Neuronal stem cell (in vitro differentiated cells): ENCODE measurements around the gene ABCA12.
A peak's percentile ranks its signal among the peaks of the same experiment; 100 is the strongest.

ENCODE experiments used
- DNase-seq: peaks from one replicate; pipeline ENCODE4 v3.0.0-alpha.2; 2013; ENCODE audit warnings: low spot score
- H2AFZ ChIP-seq: one replicate; pipeline ENCODE4 v1.6.1; 2013; ENCODE audit warnings: mild to moderate bottlenecking, low read length, inconsistent platforms
- H2AK5ac ChIP-seq: 2 replicates; pipeline ENCODE4 v1.6.1; 2013; ENCODE audit warnings: low read depth, mild to moderate bottlenecking, inconsistent platforms, low read length, moderate library complexity, mixed read lengths
- H2BK120ac ChIP-seq: 2 replicates; pipeline ENCODE4 v1.6.1; 2013; ENCODE audit warnings: low read depth, mild to moderate bottlenecking, inconsistent platforms, low read length, moderate library complexity, mixed read lengths
- H2BK12ac ChIP-seq: one replicate; pipeline ENCODE4 v1.6.1; 2013; ENCODE audit warnings: low read length, inconsistent platforms
- H2BK15ac ChIP-seq: 2 replicates; pipeline ENCODE4 v1.6.1; 2013; ENCODE audit warnings: mild to moderate bottlenecking, low read length, inconsistent platforms, mixed read lengths
- H2BK5ac ChIP-seq: one replicate; pipeline ENCODE4 v1.6.1; 2013; ENCODE audit warnings: inconsistent platforms, mild to moderate bottlenecking, low read length, moderate library complexity
- H3K14ac ChIP-seq: one replicate; pipeline ENCODE4 v1.6.1; 2013; ENCODE audit warnings: low read length, inconsistent platforms
- H3K18ac ChIP-seq: 2 replicates; pipeline ENCODE4 v1.6.1; 2013; ENCODE audit warnings: low read length, inconsistent platforms
- H3K23ac ChIP-seq: 2 replicates; pipeline ENCODE4 v1.6.1; 2013; ENCODE audit warnings: low read depth, mild to moderate bottlenecking, mixed read lengths, low read length, inconsistent platforms; ENCODE audit not compliant: poor library complexity
- H3K27ac ChIP-seq: replicated peaks from 3 replicates; pipeline ENCODE4 v1.5.1; 2013; ENCODE audit warnings: low read length, inconsistent platforms
- H3K27me3 ChIP-seq, 3 experiments: 2 replicates each; pipeline ENCODE4 v1.6.1; 2013; ENCODE audit warnings: low read length in 3 of 3, mild to moderate bottlenecking in 2 of 3, inconsistent platforms in 1 of 3, low read depth in 1 of 3, mixed read lengths in 1 of 3, moderate library complexity in 1 of 3; ENCODE audit not compliant: control insufficient read depth in 3 of 3, insufficient read depth in 3 of 3
- H3K36me3 ChIP-seq, 2 donors: replicated peaks in 1 of 2; 2 replicates each; pipeline ENCODE4 v1.6.1; 2013; ENCODE audit warnings: low read length in 2 of 2; ENCODE audit not compliant: control insufficient read depth in 2 of 2, insufficient read depth in 2 of 2
- H3K4ac ChIP-seq: 2 replicates; pipeline ENCODE4 v1.6.1; 2013; ENCODE audit warnings: inconsistent platforms, mild to moderate bottlenecking, low read length, moderate library complexity
- H3K4me1 ChIP-seq, 2 donors: 1 replicate in 1 of 2; 2 replicates in 1 of 2; pipeline ENCODE4 v1.6.1; 2013; ENCODE audit warnings: low read length in 2 of 2, low read depth in 1 of 2; ENCODE audit not compliant: control insufficient read depth in 2 of 2, insufficient read depth in 1 of 2
- H3K4me2 ChIP-seq: one replicate; pipeline ENCODE4 v1.6.1; 2013; ENCODE audit warnings: mild to moderate bottlenecking, low read length, inconsistent platforms; ENCODE audit not compliant: insufficient read depth, poor library complexity, severe bottlenecking
- H3K4me3 ChIP-seq, 2 donors: 2 replicates each; pipeline ENCODE4 v1.5.1; 2013; ENCODE audit warnings: low read length in 2 of 2, mild to moderate bottlenecking in 2 of 2, inconsistent platforms in 1 of 2, moderate library complexity in 1 of 2
- H3K79me1 ChIP-seq: one replicate; pipeline ENCODE4 v1.6.1; 2013; ENCODE audit warnings: low read depth, mild to moderate bottlenecking, inconsistent platforms, low read length, moderate library complexity
- H3K9ac ChIP-seq: one replicate; pipeline ENCODE4 v1.6.1; 2013; ENCODE audit warnings: mild to moderate bottlenecking, low read depth, low read length, inconsistent platforms; ENCODE audit not compliant: poor library complexity
- H3K9me3 ChIP-seq, 2 donors: replicated peaks in 1 of 2; 2 replicates each; pipeline versions ENCODE3 to v1.6.1; 2013; ENCODE audit warnings: low read length in 2 of 2, mild to moderate bottlenecking in 2 of 2, inconsistent platforms in 1 of 2, low read depth in 1 of 2, mixed read lengths in 1 of 2, moderate library complexity in 1 of 2; ENCODE audit not compliant: control insufficient read depth in 2 of 2, insufficient read depth in 1 of 2
- H4K8ac ChIP-seq: one replicate; pipeline ENCODE4 v1.6.1; 2013; ENCODE audit warnings: low read depth, mild to moderate bottlenecking, inconsistent platforms, low read length, moderate library complexity
- H4K91ac ChIP-seq: one replicate; pipeline ENCODE4 v1.6.1; 2013; ENCODE audit warnings: low read length, low read depth, mild to moderate bottlenecking, inconsistent platforms; ENCODE audit not compliant: poor library complexity
- WGBS, 2 donors: extraction: QIAGEN DNeasy Blood & Tissue Kit; methylation state at CpG; one replicate each; pipeline ENCODE4 v1.1.7; 2013; ENCODE audit warnings: missing lambda C conversion rate in 2 of 2, mixed read lengths in 1 of 2; ENCODE audit not compliant: insufficient read length in 2 of 2, insufficient replicate concordance in 1 of 2; ENCODE audit errors: extremely low coverage in 2 of 2; 5-methylcytosine and 5-hydroxymethylcytosine counted together

ABCA12 gene

DNA sequence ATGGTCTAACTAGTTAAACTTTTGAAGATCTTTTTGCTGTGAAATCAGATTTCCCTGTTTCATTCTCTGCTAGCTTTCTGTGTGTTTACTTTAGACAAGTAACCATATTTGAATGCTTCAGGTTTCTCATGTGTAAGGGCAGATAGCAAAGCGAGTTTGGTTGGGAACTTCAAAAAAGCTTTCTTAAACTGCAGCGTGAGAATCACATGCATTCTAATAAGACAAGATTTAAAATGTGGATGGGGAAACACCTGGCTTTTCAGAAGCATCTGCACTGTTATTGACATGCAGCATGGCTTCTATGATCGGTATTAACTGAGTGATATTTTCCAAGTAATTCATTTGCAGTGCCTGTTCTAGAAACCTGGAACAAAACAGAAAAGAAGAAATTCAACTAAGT lies 119.3 kb downstream of the ABCA12 start:
- H3K9ac ChIP-seq: no peak overlapping the region

DNA sequence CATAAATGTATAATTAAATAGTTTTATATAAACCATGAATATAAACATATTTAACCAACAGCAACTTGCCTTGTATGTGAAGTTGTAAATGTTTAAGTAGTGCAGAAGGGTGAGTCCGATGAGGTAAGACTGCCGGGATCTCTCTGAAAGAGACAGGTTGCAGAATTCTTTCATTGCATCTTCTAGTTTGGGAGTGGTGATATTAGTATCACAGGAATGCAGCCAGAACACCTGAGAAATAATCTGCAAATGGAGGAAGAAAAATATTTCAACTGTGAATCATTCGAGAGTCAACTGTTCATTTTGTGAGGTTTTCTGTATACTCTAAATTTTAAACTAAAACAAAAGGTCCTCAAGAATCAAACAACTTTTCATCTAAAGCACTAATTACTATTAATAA lies 123.0 kb downstream of the ABCA12 start:
- H3K23ac ChIP-seq: no peak overlapping the region
- no peak overlapping the region for H3K4me3 ChIP-seq
- no peak overlapping the region for H2BK12ac ChIP-seq
- WGBS, 2 donors: no CpG with 5 or more reads among the region's 3 CpGs
- H2BK15ac ChIP-seq: no peak overlapping the region
- DNase-seq: no peak
- H3K4ac ChIP-seq: no peak overlapping the region
- H3K27ac ChIP-seq: no peak overlapping the region
- no peak overlapping the region for H3K18ac ChIP-seq
- H3K36me3 ChIP-seq: no peaks in the 10 kb centered on the region
- H3K4me1 ChIP-seq: peaks cover 0 to 5% of the 10 kb centered on the region in 2 donors
- H4K91ac ChIP-seq: no peak overlapping the region
- no peaks in the 10 kb centered on the region for H3K27me3 ChIP-seq
- no peak overlapping the region for H3K4me2 ChIP-seq
- no peak overlapping the region for H2BK120ac ChIP-seq
- H3K9me3 ChIP-seq: no peaks in the 10 kb centered on the region
- no peak overlapping the region for H2AK5ac ChIP-seq
- no peak overlapping the region for H2AFZ ChIP-seq
- no peak overlapping the region for H4K8ac ChIP-seq
- H3K14ac ChIP-seq: no peak overlapping the region
- no peak overlapping the region for H3K9ac ChIP-seq
- H2BK5ac ChIP-seq: no peak overlapping the region
- H3K79me1 ChIP-seq: no peaks in the 10 kb centered on the region

More for the DNA sequence above, 119.3 kb downstream of the ABCA12 start:
- Histone ChIP-seq H4K8ac (no peak overlapping the region), H3K4me2 (no peak overlapping the region), H4K91ac (no peak overlapping the region), H2AK5ac (no peak overlapping the region), H2BK15ac (no peak overlapping the region), H2BK120ac (no peak overlapping the region), H3K36me3 (no peaks in the 10 kb centered on the region), H2BK5ac (no peak overlapping the region), H3K9me3 (no peaks in the 10 kb centered on the region), H3K18ac (no peak overlapping the region), H3K79me1 (no peaks in the 10 kb centered on the region), H3K23ac (no peak overlapping the region), H3K27ac (no peak overlapping the region), H3K4me3 (no peak overlapping the region), H3K27me3 (no peaks in the 10 kb centered on the region), H3K14ac (no peak overlapping the region), H3K4ac (no peak overlapping the region), H2BK12ac (no peak overlapping the region), H2AFZ (peak overlapping the region; percentile 9), H3K4me1 (peaks cover 0 to 5% of the 10 kb centered on the region in 2 donors)
- no CpG with 5 or more reads among the region's 3 CpGs for WGBS, 2 donors
- DNase-seq: no peak

DNA sequence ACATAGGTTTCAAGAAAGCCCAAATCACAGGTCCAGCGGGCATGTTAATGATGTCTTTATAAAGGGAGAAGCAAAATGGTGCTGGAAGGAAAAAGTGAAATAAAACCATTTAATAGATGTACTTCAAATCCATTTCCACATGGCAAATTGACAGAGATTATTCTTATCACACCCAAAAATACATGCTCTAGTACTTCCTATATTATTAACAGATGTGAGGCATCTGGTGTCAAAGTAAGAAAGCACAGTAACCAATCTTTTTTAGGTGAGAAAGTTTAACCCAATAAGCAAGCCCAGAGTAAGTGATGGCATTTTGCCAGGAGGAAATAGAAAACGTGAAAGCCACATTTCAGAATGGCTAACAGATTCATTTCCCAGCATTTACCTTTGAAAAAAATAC lies 128.0 kb downstream of the ABCA12 start:
- Histone ChIP-seq H2BK12ac (no peak overlapping the region), H2AK5ac (no peak overlapping the region), H3K9ac (no peak overlapping the region), H2BK15ac (no peak overlapping the region), H2BK5ac (no peak overlapping the region), H4K91ac (no peak overlapping the region), H3K4me2 (no peak overlapping the region), H3K4me3 (no peak overlapping the region), H3K4ac (no peak overlapping the region), H3K18ac (no peak overlapping the region), H2AFZ (no peak overlapping the region), H3K27ac (no peak overlapping the region), H3K79me1 (no peaks in the 10 kb centered on the region), H3K23ac (no peak overlapping the region), H4K8ac (no peak overlapping the region), H3K36me3 (no peaks in the 10 kb centered on the region), H3K4me1 (no peaks in the 10 kb centered on the region), H3K27me3 (no peaks in the 10 kb centered on the region), H3K14ac (no peak overlapping the region), H2BK120ac (no peak overlapping the region), H3K9me3 (no peaks in the 10 kb centered on the region)
- no peak for DNase-seq
- no CpG with 5 or more reads among the region's 2 CpGs for WGBS, 2 donors

DNA sequence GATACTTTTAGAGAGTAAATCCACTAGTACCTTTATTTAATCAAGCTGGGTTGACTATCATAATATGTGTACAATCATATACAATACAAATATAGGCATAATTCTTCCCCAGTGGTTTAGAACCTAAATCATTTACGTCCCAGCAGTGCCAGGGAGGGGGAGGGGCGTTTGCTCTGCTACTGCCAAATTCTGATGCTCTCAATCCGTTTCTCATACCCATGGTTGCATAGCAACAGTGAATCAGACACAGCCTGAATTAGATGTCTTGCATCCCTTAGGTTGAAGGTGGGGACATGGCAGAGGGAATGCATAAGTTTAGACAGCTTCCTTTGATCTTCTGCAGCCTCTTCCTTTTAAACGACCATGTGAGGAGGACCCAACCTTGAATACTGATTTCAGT lies 135.4 kb downstream of the ABCA12 start:
- Histone ChIP-seq H3K4me1 (peaks cover 3 to 9% of the 10 kb centered on the region in 2 donors), H2BK120ac (no peak overlapping the region), H3K23ac (no peak overlapping the region), H2BK5ac (no peak overlapping the region), H3K18ac (no peak overlapping the region), H3K36me3 (no peaks in the 10 kb centered on the region), H2AFZ (peak overlapping the region; percentile 45), H3K27me3 (no peaks in the 10 kb centered on the region), H2BK12ac (no peak overlapping the region), H3K9me3 (no peaks in the 10 kb centered on the region), H3K27ac (no peak overlapping the region), H3K79me1 (no peaks in the 10 kb centered on the region), H3K4me2 (no peak overlapping the region), H2AK5ac (no peak overlapping the region), H4K91ac (no peak overlapping the region), H3K14ac (no peak overlapping the region), H3K4me3 (no peak overlapping the region), H3K9ac (no peak overlapping the region), H3K4ac (no peak overlapping the region), H4K8ac (no peak overlapping the region), H2BK15ac (no peak overlapping the region)
- WGBS, 2 donors: no CpG with 5 or more reads among the region's 4 CpGs
- peak; percentile 4 for DNase-seq
